DMS79 treated with DMSO at 0.1 percent for 48 hours (cell line): Measurements from ENCODE around the gene NTRK1.

Experiments
- DNase-seq: peaks from one replicate; lab custom pipeline; 2025; lab: John Stamatoyannopoulos, UW

The NTRK1 gene

GRCh38 chr1:156881101-156881500 is 20.4 kb downstream of the NTRK1 start:
- no peak for DNase-seq

GRCh38 chr1:156881663-156882062 is 21.0 kb downstream of the NTRK1 start:
- no peak for DNase-seq

DNA sequence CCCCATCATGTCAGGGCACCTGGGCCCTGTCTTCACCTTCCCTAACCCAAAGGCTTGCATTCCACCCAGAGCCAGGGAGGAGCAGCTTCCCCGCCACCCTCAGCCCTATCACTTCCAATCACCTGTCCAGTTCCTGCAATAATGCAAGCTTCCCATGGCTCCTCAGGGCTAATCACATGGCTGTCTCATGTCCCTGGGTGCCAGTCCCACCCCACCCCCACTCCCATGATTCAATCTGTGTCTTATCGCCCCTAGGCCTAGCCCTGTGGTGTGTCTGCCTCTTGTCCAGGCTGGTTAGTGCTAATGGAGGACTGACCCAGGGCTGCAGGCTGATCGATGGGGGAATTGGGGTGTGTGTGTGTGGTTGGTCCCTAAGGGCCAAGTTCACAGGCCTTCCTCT is 21.9 kb downstream of the NTRK1 start:
- no peak for DNase-seq

DNA sequence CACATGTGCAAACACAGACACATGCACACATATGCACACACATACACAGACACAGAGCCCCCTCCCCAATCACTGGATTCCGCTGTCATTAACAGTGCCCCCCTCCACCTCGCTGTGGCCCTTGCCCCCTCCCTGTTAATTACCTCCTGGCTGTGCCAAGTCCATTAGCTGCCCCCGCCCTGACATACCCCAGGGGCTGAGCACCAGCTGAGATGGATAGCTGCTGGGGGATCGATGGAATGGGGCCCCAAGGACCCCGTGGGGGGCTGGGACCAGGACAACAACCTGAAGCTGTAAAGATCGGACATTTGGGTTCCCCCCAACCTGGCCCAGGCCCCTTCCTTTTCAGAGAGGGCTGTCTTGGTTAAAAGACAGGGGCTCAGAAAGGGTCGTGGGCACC is 23.3 kb downstream of the NTRK1 start:
- DNase-seq, result no peak

DNA sequence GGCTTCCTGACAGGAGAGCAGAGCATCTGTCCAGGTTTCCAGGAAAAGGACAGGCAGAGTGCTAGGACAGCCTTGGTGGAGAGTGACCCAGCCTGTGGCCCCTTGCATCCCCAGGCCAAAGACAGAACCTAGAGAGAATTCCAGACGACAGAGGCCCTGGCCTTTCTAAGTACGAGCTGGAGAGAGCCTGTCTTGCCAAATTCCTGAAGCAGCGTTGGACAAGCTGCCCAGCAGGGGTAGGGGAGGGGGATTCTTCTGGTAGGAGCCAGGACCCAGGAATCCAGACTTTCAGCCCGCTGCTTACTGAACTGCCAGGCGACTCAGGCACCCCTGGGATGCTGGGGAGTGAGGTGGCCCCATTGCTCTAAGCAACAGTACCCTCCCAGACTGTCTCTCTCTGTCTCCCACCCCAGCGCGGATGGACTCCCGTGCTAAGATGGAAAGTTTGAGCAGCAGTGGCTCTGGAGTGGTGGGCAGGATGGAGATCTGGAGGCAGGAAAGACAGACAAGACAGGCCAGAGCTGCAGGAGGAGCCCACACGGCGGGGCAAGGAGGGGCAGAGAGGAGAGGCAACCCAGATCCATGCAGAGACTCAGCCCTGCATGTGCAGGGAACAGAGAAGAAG is 24.0 kb downstream of the NTRK1 start:
- no peak for DNase-seq

DNA sequence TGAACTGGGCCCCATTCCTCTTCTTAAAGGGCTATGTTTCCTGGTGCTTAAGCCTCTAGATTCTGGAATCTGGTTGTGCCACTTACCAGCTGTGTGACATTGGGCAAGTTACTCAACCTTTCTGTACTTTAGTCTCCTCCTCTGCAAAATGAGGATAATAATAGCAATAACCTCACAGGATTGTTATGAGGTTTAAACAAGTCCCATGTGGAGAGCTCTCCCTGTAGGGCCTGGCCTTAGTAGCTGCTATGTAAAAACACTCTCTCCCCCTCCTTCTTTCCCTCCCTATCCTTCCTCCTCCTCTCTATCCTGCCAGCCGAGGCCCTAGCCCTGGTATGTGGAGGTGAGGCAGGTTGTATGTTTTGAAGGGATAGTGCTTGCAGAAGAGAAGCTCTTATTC is 24.6 kb downstream of the NTRK1 start:
- DNase-seq, result no peak

DNA sequence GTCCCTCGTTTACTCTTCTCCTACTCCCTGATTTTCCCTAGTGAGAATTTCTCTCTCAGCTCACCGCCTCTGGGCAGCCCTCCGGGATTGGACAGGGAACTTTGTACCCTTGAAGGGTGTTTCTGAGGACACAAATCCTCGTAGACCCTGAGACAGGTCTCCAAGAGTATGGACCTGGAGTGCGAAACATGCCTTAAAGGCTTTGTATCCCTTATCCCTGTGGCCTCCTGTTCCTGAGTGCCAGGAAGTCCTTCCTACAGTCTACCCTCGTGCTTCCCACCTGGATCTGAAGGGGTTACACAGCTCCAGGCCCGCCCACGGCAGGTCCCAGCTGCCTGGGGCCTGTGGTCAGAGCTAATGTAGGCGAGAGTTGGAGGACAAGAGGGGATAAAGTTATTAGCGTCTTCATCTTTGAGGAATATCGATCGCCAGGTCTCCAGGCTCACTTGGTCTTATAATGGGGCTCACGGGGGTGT is 25.3 kb downstream of the NTRK1 start:
- DNase-seq, result no peak

GRCh38 chr1:156886583-156887281 is 26.1 kb downstream of the NTRK1 start:
- DNase-seq, result no peak

DNA sequence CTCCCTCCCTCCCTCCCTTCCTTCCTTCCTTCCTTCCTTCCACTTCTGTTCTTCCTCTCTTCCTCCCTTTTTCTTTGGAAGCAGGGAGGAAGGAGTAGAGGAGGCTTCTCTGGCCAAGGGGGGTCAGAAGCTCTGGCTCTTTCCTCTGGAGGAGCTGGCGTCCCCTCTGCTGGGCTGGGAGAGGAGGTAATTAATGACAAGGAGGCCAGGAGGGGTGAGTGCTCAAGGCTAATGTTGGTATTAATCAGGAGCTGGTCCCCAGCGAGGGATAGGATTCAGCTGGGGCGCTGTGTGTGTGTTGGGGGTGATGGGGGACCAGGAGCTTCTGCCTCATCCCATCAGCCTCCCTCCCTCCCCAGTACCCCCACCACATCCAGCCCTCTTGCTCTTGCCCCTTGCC is 26.7 kb downstream of the NTRK1 start:
- DNase-seq, result no peak

- no peak for DNase-seq
These were observed 27.1 kb downstream of the NTRK1 start for GRCh38 chr1:156887734-156888133.

- DNase-seq, result peak; percentile 84
These were observed 29.3 kb downstream of the NTRK1 start for GRCh38 chr1:156889802-156890580.

DNA sequence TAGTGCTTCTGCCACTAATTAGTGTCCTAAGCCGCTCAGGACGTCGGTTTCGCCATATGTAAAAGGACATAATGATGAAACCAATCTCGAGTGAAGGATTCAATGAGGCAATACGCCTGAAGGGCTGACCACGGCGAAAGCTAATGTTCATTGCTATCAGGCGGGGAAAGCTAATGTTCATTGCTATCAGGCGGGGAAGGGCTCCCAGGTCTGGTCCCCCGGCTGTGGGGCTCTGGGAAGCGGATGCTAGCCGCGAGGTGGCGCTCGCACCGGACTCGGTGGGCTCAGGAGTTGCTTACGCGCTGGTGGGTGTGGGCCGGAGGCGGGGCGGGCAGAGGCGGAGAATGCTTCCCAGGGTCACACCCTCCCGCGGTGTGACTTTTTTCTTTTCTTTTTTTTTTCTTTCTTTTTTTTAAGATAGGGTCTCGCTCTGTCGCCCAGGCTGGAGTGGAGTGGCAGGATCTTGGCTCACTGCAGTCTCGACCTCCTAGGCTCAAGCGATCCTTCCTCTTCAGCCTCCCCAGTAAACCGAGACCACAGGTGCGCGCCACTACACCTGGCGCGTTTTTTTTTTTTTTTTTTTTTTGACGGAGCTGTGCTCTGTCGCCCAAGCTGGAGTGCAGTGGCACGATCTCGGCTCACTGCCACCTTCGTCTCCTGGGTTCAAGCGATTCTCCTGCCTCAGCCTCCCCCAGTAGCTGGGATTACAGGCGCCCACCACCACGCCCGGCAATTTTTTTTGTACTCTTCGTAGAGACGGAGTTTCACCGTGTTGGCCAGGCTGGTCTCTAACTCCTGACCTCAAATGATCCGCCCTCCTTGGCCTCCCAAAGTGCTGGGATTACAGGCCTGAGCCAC is 31.8 kb downstream of the NTRK1 start:
- DNase-seq, result peak; percentile 77

DNA sequence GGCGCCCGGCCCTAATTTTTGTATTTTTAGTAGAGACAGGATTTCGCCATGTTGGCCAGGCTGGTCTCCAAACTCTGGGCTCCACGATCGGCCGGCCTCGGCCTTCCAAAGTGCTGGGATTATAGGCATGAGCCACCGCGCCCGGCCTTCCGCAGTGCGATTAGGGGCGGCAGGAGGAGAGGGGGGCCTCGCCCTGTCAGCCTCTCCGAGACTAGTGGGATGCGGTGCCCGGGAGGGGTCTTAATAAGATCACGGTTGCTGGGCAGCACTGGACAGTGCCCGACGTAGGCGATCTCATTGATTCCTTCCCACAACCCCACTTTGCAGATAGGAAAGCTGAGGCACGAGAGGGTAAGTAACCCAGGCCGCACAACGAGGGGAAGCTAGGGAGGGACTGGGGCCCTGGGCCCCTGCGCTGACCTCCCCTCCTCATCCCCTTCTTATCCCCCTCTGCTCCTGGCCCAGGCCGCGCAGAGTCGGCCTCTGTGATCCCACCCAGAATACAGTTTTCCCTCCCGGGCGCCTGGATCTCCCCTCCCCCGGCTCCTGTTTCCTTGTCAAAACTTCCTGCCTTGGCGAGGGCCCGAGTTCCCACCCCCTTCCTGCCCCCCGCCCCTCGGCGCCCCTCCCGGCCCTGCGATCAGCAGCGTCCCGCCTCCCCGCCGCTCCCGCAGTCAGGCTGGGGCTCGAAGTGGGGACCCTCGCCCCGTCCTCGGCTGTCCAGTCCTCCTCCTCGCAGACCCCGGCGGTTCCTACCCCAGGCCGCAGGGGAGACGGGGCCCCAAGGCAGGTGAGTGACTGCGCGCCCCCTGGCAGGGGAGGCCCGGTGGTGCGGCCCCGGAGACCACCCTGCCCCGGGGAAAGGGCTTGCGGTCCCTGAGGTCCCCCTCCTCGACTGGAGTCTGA is 32.6 kb downstream of the NTRK1 start, which contains the start of gene PEAR1:
PEAR1 (plus strand) TSS at position 671 of the 906 bp plus-strand sequence. CDS start 10,209 bp downstream, outside the sequence.
- no peak for DNase-seq

- no peak for DNase-seq
These were observed 33.3 kb downstream of the NTRK1 start for GRCh38 chr1:156894001-156894400.

DNA sequence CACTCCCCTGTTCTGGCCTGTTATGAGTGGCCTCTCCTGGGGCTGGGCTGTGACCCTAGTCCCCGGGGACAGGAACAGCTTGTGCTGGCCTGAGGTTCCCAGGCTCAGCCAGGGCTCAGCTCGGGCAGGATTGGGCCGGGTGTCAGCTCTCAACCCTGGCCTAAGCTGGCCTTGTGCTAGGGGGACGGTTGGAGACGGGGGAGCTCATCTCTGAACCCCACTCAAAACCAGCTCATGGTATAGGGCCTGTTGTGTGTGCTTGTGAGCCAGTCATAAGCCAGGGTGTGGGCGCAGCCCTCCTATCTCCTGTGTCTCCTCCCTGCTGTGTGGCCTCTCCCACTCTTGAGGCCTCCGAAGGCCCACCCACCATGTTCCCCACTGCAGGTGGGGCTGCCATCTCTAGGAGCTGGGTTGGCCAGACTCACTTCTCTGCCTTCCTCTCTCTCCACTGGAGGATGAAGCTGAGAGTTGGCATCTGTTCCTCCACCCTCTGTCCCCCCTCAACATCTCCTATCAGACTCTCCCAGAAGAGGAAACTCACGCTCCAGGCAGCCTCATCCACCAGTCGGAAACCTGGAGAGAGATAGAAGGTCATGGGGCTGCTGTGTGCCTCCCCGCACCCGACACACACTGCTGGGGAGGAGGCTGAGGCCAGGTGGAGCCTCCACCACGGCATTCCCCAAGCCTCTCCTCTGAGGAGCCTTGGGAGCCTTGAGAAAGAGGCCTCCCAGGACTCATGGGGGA is 34.2 kb downstream of the NTRK1 start:
- no peak for DNase-seq

GRCh38 chr1:156895455-156895812 is 34.8 kb downstream of the NTRK1 start:
- no peak for DNase-seq

DNA sequence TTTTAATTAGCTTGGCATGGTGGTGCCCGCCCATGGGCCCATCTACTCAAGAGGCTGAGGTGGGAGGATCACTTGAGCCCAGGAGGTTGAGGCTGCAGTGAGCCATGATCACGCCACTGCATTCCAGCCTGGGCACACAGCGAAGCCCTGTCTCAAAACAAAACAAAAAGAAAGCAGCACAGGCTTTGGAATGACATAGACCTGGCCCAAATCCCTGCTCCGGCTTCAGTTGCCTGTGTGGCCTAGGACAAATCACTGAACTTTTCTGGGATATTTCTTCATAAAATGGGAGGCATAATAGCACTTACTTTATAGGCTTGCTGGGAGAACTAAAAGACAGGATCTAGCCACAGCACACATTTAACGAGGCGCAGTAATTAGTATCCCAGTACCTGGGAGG is 35.3 kb downstream of the NTRK1 start:
- DNase-seq, result no peak

- DNase-seq, result no peak
These were observed 35.9 kb downstream of the NTRK1 start for GRCh38 chr1:156896490-156897033.

DNA sequence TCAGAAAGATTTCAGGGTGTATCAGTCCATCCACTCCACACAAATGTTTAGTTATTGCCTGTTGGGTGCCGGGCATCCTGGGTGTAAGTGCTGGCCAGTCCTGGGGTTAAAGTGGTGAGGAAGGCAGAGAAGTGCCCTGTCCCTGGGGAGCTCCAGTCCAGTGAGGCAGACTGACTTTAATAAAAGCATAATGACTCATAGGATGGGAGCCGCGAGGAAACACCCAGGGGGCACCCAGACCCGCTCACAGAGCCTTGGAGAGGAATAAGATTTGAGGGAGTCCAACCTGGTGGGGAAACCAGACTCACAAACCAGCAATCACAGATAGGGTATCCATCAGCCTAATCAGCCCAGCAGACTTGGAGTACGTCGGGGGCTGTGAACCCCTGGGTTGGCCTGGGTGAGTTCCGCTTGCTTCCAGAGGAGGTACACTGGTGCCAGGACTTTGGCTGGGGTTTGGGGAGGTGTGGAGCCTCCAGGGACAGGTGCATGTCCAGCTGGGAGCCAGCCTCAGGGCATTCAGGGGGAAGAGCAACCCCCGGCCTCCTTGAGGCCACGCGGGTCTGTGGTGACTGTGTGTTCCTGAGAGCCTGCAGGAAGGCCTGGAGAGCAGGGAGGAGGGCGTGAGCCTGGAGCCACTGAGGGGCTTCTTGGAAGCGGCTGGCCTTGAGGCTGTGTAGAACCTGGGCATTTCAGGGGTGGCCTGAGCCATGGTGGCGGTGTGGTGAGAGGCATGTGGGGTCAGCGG is 36.6 kb downstream of the NTRK1 start:
- no peak for DNase-seq
